NCI-H2107 treated with DMSO at 0.1 percent for 48 hours (cell line): ENCODE results near the gene C17orf58.
A peak's percentile ranks its signal among the peaks of the same experiment; 100 is the strongest.
"Not testable (repeated sequence)": the region's sequence is repeated elsewhere in the genome, so short reads cannot be mapped to it uniquely, and the experiment has no call there.

Experiments used
- DNase-seq: peaks from one replicate; lab custom pipeline; 2025; ENCODE audit not compliant: unreplicated experiment; lab: John Stamatoyannopoulos, UW

Gene C17orf58

GRCh38 chr17:67996301-67997171, at the start of gene C17orf58:
TSS of gene C17orf58 (minus strand) at chr17:67996469. CDS start at chr17:67996198, 271 bp downstream.
- not testable (repeated sequence) for DNase-seq

- peak; percentile 18 for DNase-seq
Measured at GRCh38 chr17:68036304-68037147, 40.3 kb upstream of the C17orf58 start.

- peak; percentile 96 for DNase-seq
Measured at GRCh38 chr17:68035523-68036303, 39.4 kb upstream of the C17orf58 start, which contains the start of gene KPNA2. TSS of gene KPNA2 (plus strand) at chr17:68035735. CDS start at chr17:68037133, 1,398 bp downstream.

GRCh38 chr17:68035131-68035522, 38.9 kb upstream of the C17orf58 start:
- DNase-seq, result peak; percentile 96

- DNase-seq, result no peak
Measured at GRCh38 chr17:68034452-68034776, 38.1 kb upstream of the C17orf58 start.

- DNase-seq, result no peak
Measured at GRCh38 chr17:68033636-68034451, 37.6 kb upstream of the C17orf58 start.

GRCh38 chr17:68029512-68030215, 33.4 kb upstream of the C17orf58 start:
- DNase-seq, result peak; percentile 20

GRCh38 chr17:68022547-68022946, 26.3 kb upstream of the C17orf58 start:
- DNase-seq, result not testable (repeated sequence)

GRCh38 chr17:68021963-68022362, 25.7 kb upstream of the C17orf58 start:
- no peak for DNase-seq

- DNase-seq, result not testable (repeated sequence)
Measured at GRCh38 chr17:68020791-68021190, 24.5 kb upstream of the C17orf58 start.

- DNase-seq, result no peak
Measured at GRCh38 chr17:68020409-68020756, 24.1 kb upstream of the C17orf58 start.

- DNase-seq, result peak; percentile 75
Measured at GRCh38 chr17:68019675-68020408, 23.6 kb upstream of the C17orf58 start.

GRCh38 chr17:68019336-68019674, 23.0 kb upstream of the C17orf58 start:
- no peak for DNase-seq

GRCh38 chr17:68018493-68018892, 22.2 kb upstream of the C17orf58 start:
- not testable (repeated sequence) for DNase-seq

GRCh38 chr17:68016838-68017237, 20.6 kb upstream of the C17orf58 start:
- DNase-seq, result no peak

- no peak for DNase-seq
Measured at GRCh38 chr17:68015081-68015723, 18.9 kb upstream of the C17orf58 start.

- no peak for DNase-seq
Measured at GRCh38 chr17:68013385-68013784, 17.1 kb upstream of the C17orf58 start.

- DNase-seq, result peak; percentile 12
Measured at GRCh38 chr17:68011199-68011665, 15.0 kb upstream of the C17orf58 start.
